Body of pancreas (tissue), 4 donors: Measurements from ENCODE around the gene RASIP1. TPM values are rescaled to one million over a fixed set of nuclear protein-coding genes. Genes with fewer than 3 reads are reported as not detected.

ENCODE experiments used
- ATAC-seq: fragments of 150-250 bp; one replicate; pipeline ENCODE4 v1.9.1; 2016
- DNase-seq, 4 donors: peaks; one replicate each; pipeline ENCODE4 v3.0.0-alpha.2; 2019
- H3K27ac ChIP-seq, 4 donors: fragments of 200-600 bp; sonication (generic); 1 replicate in 3 of 4; 2 replicates in 1 of 4; pipeline versions ENCODE4 v1.5.1 to v1.6.1; 2016 to 2019; ENCODE audit warnings: mild to moderate bottlenecking in 1 of 4, mixed read lengths in 1 of 4, moderate library complexity in 1 of 4
- H3K27me3 ChIP-seq, 2 donors: fragments of 200-600 bp; sonication (generic); one replicate each; pipeline ENCODE4 v1.6.0; 2016; ENCODE audit warnings: mild to moderate bottlenecking in 1 of 2
- H3K36me3 ChIP-seq, 2 donors: fragments of 200-600 bp; sonication (generic); replicated peaks in 1 of 2; 2 replicates each; pipeline ENCODE4 v1.5.1; 2016; ENCODE audit warnings: low read depth in 2 of 2; ENCODE audit not compliant: insufficient read depth in 1 of 2
- H3K4me1 ChIP-seq: fragments of 200-600 bp; sonication (generic); one replicate; pipeline ENCODE4 v1.6.0; 2016
- H3K4me3 ChIP-seq, 2 donors: fragments of 200-600 bp; sonication (generic); 1 replicate in 1 of 2; 2 replicates in 1 of 2; pipeline ENCODE4 v1.5.1; 2016 to 2019
- H3K9me3 ChIP-seq, 3 donors: fragments of 200-600 bp; sonication (generic); 1 replicate in 2 of 3; 2 replicates in 1 of 3; pipeline ENCODE4 v1.5.1; 2016
- CTCF ChIP-seq, 7 experiments: fragments of 450-650 bp in 4 of 7; fragments of 200-600 bp in 3 of 7; sonication (generic) in 3 of 7; IDR thresholded peaks; one replicate each; pipeline ENCODE4 v1.5.1; 2016 to 2019; ENCODE audit warnings: antibody characterized with exemption in 7 of 7
- POLR2A ChIP-seq, 3 donors: fragments of 450-650 bp; IDR thresholded peaks; one replicate each; pipeline ENCODE4 v1.6.1; 2016; ENCODE audit warnings: antibody characterized with exemption in 3 of 3, mild to moderate bottlenecking in 2 of 3
- WGBS, 2 donors: methylation state at CpG; one replicate each; pipeline ENCODE4 v1.1.5; 2017; 5-methylcytosine and 5-hydroxymethylcytosine counted together
- intact Hi-C: fragments of 100-400 bp; cut with DNase I; formaldehyde crosslinking; loops from one replicate; pipeline ENCODE4 v1.15.1; 2023
- total RNA-seq, 2 donors: library from RNA; depleted of rRNA; stranded (reverse); fragments of >200 nt; gene quantifications; one replicate each; pipeline ENCODE4 v1.1.0, GENCODE V29; 2016

Gene RASIP1
- total RNA-seq, 2 donors from 2014 or later: 14.5 to 60.0 TPM

GRCh38 chr19:48708471-48708870 is 31.9 kb downstream of the RASIP1 start:
- Histone ChIP-seq H3K36me3 (no peaks in the 10 kb centered on the region), H3K27me3 (no peaks in the 10 kb centered on the region), H3K4me1 (peaks cover 5% of the 10 kb centered on the region), H3K4me3 (no peak overlapping the region), H3K27ac (no peak overlapping the region), H3K9me3 (no peaks in the 10 kb centered on the region)
- ATAC-seq (no peak), DNase-seq (no peak)
- intact Hi-C loops: no loop called here
- 64 to 71% methylated on average over 11 of the region's 11 CpGs for WGBS, 2 donors
- TF ChIP-seq POLR2A (IDR thresholded peaks at IDR 0.05) (no peak), CTCF (IDR thresholded peaks at IDR 0.05) (no peak)

GRCh38 chr19:48705431-48705830 is 35.0 kb downstream of the RASIP1 start:
- intact Hi-C loops: no loop called here
- no peak overlapping the region for H3K4me3 ChIP-seq
- H3K27ac ChIP-seq: no peak overlapping the region
- TF ChIP-seq POLR2A (IDR thresholded peaks at IDR 0.05): no peak
- TF ChIP-seq CTCF (IDR thresholded peaks at IDR 0.05): no peak
- no peaks in the 10 kb centered on the region for H3K36me3 ChIP-seq
- ATAC-seq (no peak), DNase-seq (no peak)
- 47 to 69% methylated on average over 2 of the region's 2 CpGs for WGBS, 2 donors
- H3K27me3 ChIP-seq: no peaks in the 10 kb centered on the region
- H3K4me1 ChIP-seq: no peaks in the 10 kb centered on the region
- H3K9me3 ChIP-seq: no peaks in the 10 kb centered on the region

GRCh38 chr19:48703316-48703715 is 37.1 kb downstream of the RASIP1 start:
- H3K4me1 ChIP-seq: peaks cover 2% of the 10 kb centered on the region
- ATAC-seq (no peak), DNase-seq (no peak)
- H3K36me3 ChIP-seq: no peaks in the 10 kb centered on the region
- no peaks in the 10 kb centered on the region for H3K27me3 ChIP-seq
- intact Hi-C loops: no loop called here
- H3K9me3 ChIP-seq: no peaks in the 10 kb centered on the region
- H3K4me3 ChIP-seq: no peak overlapping the region
- no peak overlapping the region for H3K27ac ChIP-seq
- WGBS, 2 donors: 94 to 96% methylated on average over 8 to 23 of the region's 23 CpGs
- TF ChIP-seq CTCF (IDR thresholded peaks at IDR 0.05): no peak

- DNase-seq (no peak), ATAC-seq (no peak)
- H3K4me1 ChIP-seq: peaks cover 7% of the 10 kb centered on the region
- H3K9me3 ChIP-seq: no peaks in the 10 kb centered on the region
- no peaks in the 10 kb centered on the region for H3K27me3 ChIP-seq
- H3K27ac ChIP-seq: no peak overlapping the region
- WGBS, 2 donors: 90 to 91% methylated on average over 13 of the region's 13 CpGs
- TF ChIP-seq CTCF (IDR thresholded peaks at IDR 0.05): no peak
- intact Hi-C loops: no loop called here
- no peak overlapping the region for H3K4me3 ChIP-seq
- no peaks in the 10 kb centered on the region for H3K36me3 ChIP-seq
These were observed 37.7 kb downstream of the RASIP1 start for GRCh38 chr19:48702701-48703100.

- Histone ChIP-seq H3K27me3 (no peaks in the 10 kb centered on the region), H3K9me3 (no peaks in the 10 kb centered on the region), H3K4me3 (no peak overlapping the region), H3K4me1 (peaks cover 26% of the 10 kb centered on the region), H3K36me3 (no peaks in the 10 kb centered on the region), H3K27ac (no peak overlapping the region)
- no peak for TF ChIP-seq CTCF (IDR thresholded peaks at IDR 0.05)
- no peak for TF ChIP-seq POLR2A (IDR thresholded peaks at IDR 0.05)
- ATAC-seq: no peak
- intact Hi-C loops: no loop called here
- 34 to 48% methylated on average over 4 of the region's 4 CpGs for WGBS, 2 donors
- peak in 3 of 4 donors; percentile 39 to 49 (median 46) for DNase-seq
These were observed 42.4 kb downstream of the RASIP1 start for GRCh38 chr19:48698046-48698445.
